ENCODE results near the gene STIM2.
"Not testable (repeated sequence)": the region's sequence is repeated elsewhere in the genome, so short reads cannot be mapped to it uniquely, and the experiment has no call there.

STIM2 gene

DNA sequence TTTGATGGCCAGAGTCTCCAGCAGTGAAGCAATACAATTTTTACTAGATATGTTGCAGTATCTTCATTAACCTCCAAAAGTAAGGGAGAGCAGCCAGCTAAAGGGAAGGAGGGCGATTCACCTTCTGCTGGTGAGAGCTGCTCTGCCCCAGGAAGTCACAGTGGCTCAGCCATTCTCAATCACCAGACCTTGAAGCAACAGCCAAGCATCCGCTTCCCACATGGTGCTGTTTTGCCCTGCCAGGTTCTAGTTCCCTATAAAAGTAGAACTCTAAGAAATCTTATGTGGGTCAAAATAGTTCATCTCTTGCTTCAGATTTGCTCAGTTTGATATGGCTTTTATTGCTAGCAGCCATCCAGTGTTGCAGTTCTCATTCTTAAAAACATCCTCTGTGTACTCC is 166.8 kb downstream of the STIM2 start:
- Histone ChIP-seq H3K27ac (no peak overlapping the region), H3K27me3 (replicated peaks) (no peaks in the 10 kb centered on the region), H3K36me3 (replicated peaks) (no peaks in the 10 kb centered on the region), H3K4me3 (ENCODE audit: low read depth, low read length) (no peak overlapping the region)
- no peak for DNase-seq
- TF ChIP-seq, protein P1, sequence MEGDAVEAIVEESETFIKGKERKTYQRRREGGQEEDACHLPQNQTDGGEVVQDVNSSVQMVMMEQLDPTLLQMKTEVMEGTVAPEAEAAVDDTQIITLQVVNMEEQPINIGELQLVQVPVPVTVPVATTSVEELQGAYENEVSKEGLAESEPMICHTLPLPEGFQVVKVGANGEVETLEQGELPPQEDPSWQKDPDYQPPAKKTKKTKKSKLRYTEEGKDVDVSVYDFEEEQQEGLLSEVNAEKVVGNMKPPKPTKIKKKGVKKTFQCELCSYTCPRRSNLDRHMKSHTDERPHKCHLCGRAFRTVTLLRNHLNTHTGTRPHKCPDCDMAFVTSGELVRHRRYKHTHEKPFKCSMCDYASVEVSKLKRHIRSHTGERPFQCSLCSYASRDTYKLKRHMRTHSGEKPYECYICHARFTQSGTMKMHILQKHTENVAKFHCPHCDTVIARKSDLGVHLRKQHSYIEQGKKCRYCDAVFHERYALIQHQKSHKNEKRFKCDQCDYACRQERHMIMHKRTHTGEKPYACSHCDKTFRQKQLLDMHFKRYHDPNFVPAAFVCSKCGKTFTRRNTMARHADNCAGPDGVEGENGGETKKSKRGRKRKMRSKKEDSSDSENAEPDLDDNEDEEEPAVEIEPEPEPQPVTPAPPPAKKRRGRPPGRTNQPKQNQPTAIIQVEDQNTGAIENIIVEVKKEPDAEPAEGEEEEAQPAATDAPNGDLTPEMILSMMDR (IDR thresholded peaks at IDR 0.05; ENCODE audit: low read depth, low read length, missing control alignments): no peak
- in situ Hi-C loops (cut with HindIII; ENCODE audit: low pct_ligation_motif_present, low sequenced_read_pairs): no loop called here

DNA sequence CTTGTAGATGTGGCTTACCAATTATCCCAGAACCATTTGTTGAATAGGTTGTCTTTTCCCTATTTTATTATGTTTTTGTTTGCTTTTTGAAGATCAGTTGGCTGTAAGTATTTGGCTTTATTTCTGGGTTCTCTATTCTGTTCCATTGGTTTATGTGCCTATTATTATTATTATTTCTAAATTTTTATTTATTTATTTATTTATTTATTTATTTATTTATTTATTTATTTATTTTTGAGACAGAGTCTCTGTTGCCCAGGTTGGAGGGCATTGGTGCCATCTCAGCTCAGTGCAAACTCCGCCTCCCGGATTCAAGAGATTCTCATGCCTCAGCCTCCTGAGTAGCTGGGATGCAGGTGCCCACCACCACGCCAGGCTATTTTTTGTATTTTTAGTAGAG is 174.5 kb downstream of the STIM2 start:
- H3K27me3 ChIP-seq (replicated peaks); H3K36me3 ChIP-seq (replicated peaks); H3K4me3 ChIP-seq (ENCODE audit: low read depth, low read length); H3K27ac ChIP-seq; in situ Hi-C loops (cut with HindIII; ENCODE audit: low pct_ligation_motif_present, low sequenced_read_pairs); DNase-seq: not testable (repeated sequence)

DNA sequence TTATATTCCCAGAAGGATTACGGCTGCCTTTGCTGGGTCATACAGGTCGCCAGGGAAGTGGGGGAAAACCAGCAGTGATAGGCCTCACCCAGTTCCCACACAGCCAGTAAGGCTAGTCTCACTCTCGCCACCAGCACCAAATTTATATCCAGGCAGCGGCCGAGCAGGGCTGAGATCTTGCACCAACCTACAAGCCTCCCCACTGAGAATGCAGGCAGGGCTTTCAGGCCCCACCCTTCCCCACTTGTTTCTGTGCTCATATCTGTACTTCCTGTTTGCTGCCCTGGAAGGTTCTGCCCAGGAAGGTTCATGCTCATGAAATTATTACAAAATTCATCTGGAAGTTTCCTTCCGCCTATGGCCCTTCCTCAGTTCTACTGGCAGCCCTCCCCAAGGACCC is 179.7 kb downstream of the STIM2 start:
- no peak for DNase-seq
- no peak overlapping the region for H3K27ac ChIP-seq
- in situ Hi-C loops (cut with HindIII; ENCODE audit: low pct_ligation_motif_present, low sequenced_read_pairs): no loop called here
- no peak overlapping the region for H3K4me3 ChIP-seq (ENCODE audit: low read depth, low read length)
- TF ChIP-seq, protein P1 (IDR thresholded peaks at IDR 0.05; ENCODE audit: low read depth, low read length, missing control alignments): no peak
- no peaks in the 10 kb centered on the region for H3K36me3 ChIP-seq (replicated peaks)
- no peaks in the 10 kb centered on the region for H3K27me3 ChIP-seq (replicated peaks)

DNA sequence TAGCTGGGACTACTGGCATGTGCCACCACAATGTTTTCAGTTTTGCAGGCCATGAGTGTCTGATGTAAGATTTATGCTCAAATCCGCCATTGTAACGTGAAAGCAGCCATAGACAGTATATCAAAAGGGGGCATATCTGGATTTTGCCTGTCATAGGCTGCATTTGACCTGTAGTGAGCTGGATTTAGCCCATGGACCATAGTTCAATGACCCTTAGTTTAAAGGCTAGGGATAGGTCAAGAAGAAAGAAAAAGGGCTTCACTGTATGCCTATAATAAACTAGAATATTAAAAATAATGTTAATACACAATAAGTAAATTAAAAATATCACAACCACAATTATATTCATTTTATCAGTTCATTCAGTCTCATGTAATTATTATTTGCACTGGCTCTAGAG is 181.8 kb downstream of the STIM2 start:
- H3K27ac ChIP-seq: no peak overlapping the region
- TF ChIP-seq, protein P1 (IDR thresholded peaks at IDR 0.05; ENCODE audit: low read depth, low read length, missing control alignments): no peak
- no peak overlapping the region for H3K4me3 ChIP-seq (ENCODE audit: low read depth, low read length)
- in situ Hi-C loops (cut with HindIII; ENCODE audit: low pct_ligation_motif_present, low sequenced_read_pairs): no loop called here
- no peak for DNase-seq
- no peaks in the 10 kb centered on the region for H3K36me3 ChIP-seq (replicated peaks)
- H3K27me3 ChIP-seq (replicated peaks): no peaks in the 10 kb centered on the region

DNA sequence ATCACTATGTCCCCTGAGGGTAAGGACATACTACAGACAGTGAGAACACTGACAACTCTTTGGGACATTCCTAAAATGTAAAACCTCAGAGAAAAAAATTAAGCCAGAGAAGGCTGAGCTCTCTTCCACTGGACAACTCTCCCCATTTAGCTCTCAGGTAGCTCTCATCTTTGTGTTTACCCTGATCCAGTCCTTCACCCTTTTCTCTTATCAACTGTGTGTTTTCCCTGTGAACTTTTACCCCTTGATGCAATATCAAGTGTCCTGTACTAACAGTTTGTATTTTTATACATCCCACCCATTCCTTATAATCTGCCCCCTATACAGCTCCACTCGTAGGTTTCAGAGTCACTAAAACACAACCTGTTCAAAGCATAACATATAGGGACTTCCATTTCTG is 182.6 kb downstream of the STIM2 start:
- Histone ChIP-seq H3K36me3 (replicated peaks) (no peaks in the 10 kb centered on the region), H3K27ac (no peak overlapping the region), H3K27me3 (replicated peaks) (no peaks in the 10 kb centered on the region), H3K4me3 (ENCODE audit: low read depth, low read length) (no peak overlapping the region)
- TF ChIP-seq, protein P1 (IDR thresholded peaks at IDR 0.05; ENCODE audit: low read depth, low read length, missing control alignments): no peak
- in situ Hi-C loops (cut with HindIII; ENCODE audit: low pct_ligation_motif_present, low sequenced_read_pairs): no loop called here
- DNase-seq: no peak

DNA sequence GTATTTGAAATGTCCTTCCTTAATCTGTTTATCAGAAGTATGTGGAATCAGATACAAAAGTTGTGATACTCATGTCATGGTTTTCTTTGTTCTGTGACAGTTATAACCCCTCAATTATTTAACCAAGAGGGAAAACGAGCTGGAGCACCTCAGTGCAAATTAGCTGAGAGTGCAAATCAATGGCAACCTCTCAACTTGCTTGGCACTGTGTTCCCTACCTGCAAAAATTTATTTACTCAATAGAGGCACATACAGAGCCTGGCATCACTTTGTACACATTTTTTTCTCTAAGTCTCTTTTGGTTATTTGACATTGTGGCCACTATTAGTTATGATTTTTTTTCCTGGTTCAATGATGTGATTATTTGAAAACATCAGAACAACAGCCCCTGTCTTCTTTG is 186.2 kb downstream of the STIM2 start:
- in situ Hi-C loops (cut with HindIII; ENCODE audit: low pct_ligation_motif_present, low sequenced_read_pairs): no loop called here
- Histone ChIP-seq H3K36me3 (replicated peaks) (no peaks in the 10 kb centered on the region), H3K27ac (no peak overlapping the region), H3K27me3 (replicated peaks) (no peaks in the 10 kb centered on the region), H3K4me3 (ENCODE audit: low read depth, low read length) (no peak overlapping the region)
- DNase-seq: no peak
- TF ChIP-seq, protein P1 (IDR thresholded peaks at IDR 0.05; ENCODE audit: low read depth, low read length, missing control alignments): no peak
